GM19438 (cell line): Measurements from ENCODE around the gene TLN1.

Source experiments
- ATAC-seq: cut with Tn5 transposase; IDR thresholded peaks from one replicate; pipeline ENCODE4 v1.9.1; 2021; ENCODE audit warnings: low read depth; ENCODE audit not compliant: unreplicated experiment

The TLN1 gene

DNA sequence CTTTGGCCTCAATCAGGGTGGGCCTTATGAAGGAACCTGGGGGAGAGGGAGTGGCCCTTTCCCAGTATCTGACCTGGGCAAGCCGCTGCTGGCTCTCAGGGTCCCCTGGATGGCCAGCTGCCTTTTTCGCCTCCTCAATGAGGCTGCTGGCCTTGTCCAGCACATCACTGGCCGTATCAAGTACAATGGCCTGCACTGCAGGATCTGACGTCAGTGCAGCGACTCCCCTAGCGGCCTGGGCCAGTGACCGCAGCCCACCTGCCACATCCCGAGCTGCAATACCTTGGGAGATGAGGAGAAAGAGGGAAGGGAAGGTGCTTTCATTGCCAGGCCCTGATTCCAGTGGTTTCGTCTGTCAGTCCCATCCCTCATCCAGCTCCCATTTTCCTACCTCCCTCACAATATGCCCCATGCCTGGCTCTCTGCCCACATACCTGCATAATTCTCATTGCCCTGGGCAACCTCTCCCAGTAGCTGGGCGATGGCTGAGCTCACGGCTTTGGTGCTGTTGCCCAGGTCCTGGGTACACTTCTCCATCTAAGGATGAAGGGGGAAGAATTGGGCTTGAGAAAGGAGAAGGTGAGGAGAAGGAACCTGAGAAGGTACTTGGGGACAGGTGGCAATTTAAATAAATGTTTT lies 19.1 kb downstream of the TLN1 start:
- no peak for ATAC-seq

DNA sequence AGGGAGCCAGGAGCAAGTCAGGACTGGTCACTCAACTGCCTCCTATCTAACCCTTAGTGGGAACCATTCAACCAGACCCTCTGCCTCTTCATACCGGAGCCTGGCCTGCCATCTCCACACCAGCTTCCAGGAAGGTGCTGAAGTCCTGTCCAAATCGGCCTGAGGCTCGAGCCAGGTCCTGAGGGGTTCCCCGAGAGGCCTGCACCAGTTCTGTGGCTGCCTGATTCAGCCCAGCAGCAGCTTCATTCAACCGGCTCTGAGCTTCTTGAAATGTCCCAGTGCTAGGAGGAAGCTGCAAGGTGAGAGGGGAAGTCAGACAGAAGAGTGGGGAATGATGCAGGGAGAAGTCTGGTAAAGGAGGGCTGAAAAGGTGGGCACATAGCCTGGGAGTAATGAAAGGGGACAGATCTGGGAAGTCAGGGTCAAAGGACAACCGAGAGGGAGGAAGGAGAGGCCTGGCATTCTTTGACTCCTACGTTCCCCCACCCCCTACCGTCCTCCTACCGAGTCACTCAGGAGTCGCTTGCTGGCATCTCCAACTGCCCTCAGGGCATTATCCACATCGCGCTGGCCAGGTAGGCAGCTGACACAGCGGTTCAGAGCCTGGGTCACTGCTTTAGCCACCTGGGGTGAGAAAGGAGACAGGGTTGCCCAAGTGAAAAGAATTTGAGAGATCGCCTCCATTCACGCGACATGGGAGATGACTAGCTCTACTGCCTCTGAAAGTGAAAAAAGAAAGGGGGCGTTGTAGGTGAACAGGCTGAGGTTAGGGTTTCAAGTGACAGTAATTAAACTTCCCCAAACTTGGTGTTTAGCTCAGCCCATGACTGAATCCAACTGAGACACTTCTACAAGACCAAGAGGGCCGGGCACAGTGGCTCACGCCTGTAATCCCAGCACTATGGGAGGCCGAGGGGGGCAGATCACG lies 20.2 kb downstream of the TLN1 start:
- no peak for ATAC-seq

- no peak for ATAC-seq
Observed at GRCh38 chr9:35710818-35711500, 21.0 kb downstream of the TLN1 start.

GRCh38 chr9:35708146-35708545 lies 23.8 kb downstream of the TLN1 start:
- ATAC-seq: no peak

DNA sequence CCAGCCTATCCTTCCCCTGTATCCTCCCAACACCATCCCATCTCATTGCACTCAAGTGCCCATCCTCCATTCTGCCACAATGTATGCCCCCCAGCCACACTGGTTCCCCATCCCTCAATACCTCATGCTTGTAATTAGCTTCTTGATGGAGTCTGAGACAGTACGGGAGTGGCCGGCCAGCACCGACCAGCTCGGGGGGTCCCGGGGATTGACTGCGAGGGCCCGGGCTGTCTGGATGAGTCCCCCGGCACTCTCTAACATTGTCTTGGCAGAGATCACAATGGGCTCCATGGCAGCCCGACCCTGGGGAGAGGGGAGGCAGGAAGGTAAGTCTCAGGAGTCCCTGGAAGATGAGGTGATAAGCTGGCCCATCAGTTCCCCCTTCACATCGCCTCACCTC lies 25.0 kb downstream of the TLN1 start:
- ATAC-seq: no peak

GRCh38 chr9:35705836-35706430 lies 26.1 kb downstream of the TLN1 start:
- no peak for ATAC-seq

DNA sequence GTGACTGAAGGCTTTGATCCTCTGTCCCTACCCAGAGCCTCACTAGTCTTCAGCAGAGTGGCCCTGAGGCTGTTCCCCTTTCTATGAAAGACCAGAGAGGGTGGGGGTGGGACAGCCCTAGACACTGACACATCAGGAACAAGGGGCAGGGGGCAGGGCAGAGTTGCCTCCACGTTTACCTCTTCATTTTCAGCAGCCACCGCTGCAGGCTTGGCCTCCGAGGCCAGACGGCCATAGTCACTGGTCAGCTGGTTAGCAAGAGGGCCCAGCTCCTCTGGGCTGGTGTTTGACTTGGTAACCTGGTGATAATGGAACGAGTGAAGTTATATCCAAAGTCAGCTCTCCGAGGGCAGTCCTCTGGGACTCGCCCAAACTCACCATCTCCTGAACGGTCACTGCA lies 26.6 kb downstream of the TLN1 start:
- ATAC-seq: no peak

DNA sequence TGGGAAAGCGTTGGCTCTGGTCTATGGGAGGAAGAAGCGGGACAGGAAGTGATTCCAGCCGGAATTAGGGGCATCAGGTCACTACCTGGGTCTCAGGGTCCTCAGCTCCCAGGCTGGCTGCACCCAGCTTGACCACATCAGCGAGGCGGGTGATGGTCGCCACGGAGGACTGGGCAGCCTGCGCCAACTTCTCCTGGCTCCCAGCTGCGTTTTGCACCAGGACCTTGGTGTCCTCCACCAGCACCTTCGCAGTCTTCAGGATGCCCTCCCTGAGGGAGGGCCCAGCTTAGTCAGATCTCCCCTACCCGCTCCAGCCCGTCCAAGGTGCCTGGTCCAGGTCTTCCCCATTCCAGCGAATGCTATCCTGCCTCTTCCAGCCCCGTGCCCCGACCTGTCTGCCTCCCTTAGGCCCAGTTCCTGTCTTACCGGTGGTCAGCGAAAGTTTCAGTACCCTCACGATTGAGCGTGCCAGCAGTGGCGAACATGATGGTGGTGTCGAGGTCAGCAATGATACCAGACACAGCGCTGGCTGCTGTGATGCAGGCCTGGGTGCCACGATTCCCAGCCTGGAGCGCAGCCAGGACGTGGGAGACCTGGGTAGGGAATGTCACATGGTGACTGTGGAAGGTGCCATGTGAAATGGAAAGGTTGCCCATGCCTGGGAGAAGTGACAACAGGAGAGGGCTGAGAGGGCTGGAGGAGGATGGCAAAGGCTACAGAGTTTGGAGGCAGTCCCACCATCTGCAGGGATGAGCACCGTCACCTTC lies 27.9 kb downstream of the TLN1 start:
- no peak for ATAC-seq

- ATAC-seq: no peak
Observed at GRCh38 chr9:35702696-35703095, 29.3 kb downstream of the TLN1 start.

- no peak for ATAC-seq
Observed at GRCh38 chr9:35700942-35701341, 31.1 kb downstream of the TLN1 start.

DNA sequence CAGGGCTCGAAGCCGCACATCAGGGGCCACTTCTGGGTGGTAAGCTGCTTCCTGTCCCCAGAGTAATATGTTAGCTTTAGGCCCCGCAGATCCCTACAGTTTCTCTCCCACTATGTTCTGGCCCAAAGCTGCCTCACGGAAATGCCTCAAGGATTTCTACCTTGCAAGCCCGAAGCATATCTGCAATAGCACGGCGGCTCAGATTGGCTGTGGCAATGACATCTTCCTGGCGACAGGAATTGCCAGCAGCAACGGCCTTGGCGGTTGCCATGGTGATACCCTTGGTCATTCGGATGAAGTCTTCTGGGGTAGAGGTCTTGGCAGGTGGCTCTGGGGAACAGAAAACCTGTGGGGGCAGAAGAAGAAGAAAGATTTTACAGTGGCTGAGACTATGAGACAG lies 32.0 kb downstream of the TLN1 start:
- no peak for ATAC-seq

DNA sequence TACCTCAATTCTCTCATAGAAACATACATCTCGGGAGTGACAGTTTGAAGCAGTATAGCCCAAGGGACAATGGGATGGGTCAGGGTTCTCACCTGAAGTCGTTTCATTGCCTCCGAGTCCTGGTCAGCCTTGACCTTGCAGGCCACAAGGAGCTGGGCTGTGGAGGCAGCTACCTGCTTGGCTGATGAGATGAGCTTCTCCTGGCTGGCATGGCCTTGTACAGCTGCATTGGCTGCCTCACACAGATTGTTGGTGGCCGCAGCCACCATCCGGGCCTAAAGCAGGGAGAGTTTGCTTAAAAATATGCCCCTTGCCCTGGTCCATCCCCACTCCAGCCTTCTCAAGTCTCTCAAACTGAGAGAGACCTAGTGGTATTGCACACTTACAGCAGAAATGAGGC lies 33.8 kb downstream of the TLN1 start:
- ATAC-seq: no peak

DNA sequence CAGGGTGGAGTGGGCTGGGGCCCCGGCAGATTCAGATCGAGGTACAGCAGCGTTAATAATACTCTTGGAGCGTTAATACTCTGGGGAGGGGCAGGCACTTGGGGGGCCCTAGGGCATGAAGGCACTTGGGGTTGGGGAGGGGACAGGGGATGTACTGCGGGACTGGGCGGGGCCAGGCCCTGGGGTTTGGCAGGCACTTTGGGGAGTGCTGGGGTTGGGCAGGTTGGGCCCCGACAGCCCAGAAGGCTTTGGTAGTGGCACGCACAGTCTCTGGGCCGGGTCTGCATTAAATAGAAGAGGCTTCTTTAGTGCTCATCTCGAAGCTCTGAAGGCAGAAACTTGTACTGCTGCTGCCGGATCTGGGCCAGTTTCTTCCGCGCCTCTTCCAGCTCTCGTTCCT lies 34.5 kb downstream of the TLN1 start:
- no peak for ATAC-seq

DNA sequence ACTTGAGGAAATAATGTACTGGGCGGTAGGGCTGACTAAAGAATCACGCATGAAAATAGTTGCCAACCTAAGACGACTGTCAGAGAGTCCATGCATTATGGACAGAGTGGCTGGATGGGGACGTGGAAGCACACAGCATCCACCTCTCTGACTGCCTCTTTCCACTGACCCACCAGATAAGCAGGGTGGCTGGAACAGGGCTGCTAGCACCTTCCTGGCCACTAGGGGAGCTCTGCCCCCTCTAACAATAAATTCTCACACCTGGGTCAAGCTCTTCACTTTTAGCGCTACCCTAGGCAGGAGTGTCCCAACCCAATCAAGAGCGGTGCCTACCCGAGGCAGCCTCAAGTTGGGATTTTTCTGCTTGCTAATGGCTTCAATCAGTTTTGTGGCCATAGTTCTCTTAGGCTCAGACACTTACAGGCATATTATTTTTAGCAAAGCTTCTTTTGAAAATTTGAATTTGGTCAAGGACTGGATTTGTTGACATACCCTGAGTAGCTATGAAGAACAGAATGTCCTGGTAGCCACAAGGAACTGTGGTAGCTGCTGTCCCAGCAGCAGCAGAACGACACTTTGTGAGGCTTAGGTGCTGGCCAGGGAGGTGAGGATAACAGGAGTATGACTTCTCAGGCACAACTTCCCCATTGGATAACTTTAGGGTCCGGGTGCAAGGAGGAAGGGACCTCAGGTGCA lies 35.3 kb downstream of the TLN1 start:
- peak; percentile 73 for ATAC-seq

DNA sequence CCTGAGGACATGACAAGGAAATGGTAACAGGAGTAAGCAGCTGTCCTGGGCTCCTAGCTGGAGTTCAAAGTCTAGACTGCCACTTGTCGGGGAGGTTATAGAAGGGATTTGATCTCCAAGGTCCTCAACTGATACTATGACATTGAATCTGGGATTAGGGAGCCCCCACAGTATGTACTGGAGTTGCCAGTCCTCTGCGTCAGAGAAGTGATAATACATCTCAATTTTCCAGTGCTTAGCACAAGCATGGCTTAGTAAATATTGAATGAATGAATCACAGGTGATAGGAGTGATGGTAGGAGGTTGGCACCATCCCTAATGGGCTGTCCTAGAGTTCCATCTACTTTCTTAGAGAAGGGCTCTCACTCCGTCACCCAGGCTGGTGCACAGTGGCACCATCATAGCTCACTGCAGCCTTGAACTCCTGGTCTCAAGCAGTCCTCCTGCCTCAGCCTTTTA lies 36.0 kb downstream of the TLN1 start:
- no peak for ATAC-seq

GRCh38 chr9:35691757-35692301 lies 40.2 kb downstream of the TLN1 start:
- no peak for ATAC-seq

GRCh38 chr9:35691334-35691650 lies 40.7 kb downstream of the TLN1 start:
- no peak for ATAC-seq

DNA sequence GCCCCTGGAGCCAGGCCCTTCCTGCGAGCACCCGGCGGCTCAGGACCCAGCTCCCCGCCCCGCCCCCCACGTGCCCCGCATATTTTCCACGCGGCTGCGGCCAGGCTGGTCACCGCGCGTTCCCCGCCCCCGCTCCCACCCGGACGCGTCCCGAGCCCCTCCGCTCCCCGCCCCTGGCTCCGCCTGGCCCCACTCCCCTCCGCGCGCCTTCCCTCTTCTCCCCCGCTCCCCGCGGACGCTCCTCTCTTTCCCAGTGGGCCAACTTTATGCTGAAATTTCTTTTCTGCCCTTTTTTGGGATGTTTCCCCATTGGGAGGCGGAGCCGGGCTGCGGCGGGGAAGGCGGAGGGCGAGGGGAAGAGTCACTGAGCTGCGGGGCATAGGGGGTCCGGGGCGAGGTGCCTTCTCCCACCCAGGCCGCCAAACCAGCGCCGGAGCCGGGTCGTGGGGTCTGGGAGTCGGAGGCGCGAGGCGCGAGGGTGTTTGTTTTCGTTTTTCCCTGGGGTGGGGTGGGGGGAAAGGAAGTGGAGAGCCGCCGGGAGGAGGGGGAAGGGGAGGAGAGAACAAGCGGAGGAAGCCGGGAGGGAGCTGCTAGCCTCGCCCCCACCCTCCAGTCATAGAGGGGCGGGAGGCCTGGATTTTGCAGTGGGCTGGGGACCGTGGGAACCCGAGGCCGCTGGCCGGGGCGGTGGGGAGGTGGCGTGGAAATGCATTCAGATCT lies 41.2 kb downstream of the TLN1 start:
- no peak for ATAC-seq

GRCh38 chr9:35690294-35690613 lies 41.7 kb downstream of the TLN1 start:
- ATAC-seq: no peak
